PC-9 (cell line): ENCODE measurements around the gene CCDC3. TPM values are rescaled to one million over a fixed set of nuclear protein-coding genes. Genes with fewer than 3 reads are reported as not detected.
A peak's percentile ranks its signal among the peaks of the same experiment; 100 is the strongest.

ENCODE experiments used
- BruUV-seq: library from RNA; stranded (reverse); fragments of 400-500 nt; replicated peaks from 2 replicates; lab custom pipeline; 2021; lab: Mats Ljungman, UMichigan
- CTCF ChIA-PET: fragments of 300-600 bp; sonication (Branson Sonifier 250); formaldehyde crosslinking; loops from one replicate; lab custom pipeline; 2022; ENCODE audit warnings: antibody characterized with exemption; lab: Charles Lee
- POLR2A ChIA-PET: fragments of 300-600 bp; sonication (Branson Sonifier 250); formaldehyde crosslinking; loops from one replicate; lab custom pipeline; 2022; ENCODE audit warnings: antibody characterized with exemption; ENCODE audit not compliant: unreplicated experiment; lab: Charles Lee
- DNase-seq, 2 experiments: peaks; one replicate each; pipeline versions ENCODE4 v3.0.0 to v3.0.0-alpha.2; 2015 to 2022; ENCODE audit warnings: mixed read lengths in 1 of 2
- H2AFZ ChIP-seq: fragments of 200-600 bp; sonication (generic); 2 replicates; pipeline ENCODE4 v1.8.1; 2017; ENCODE audit warnings: antibody characterized with exemption
- H3F3A ChIP-seq: fragments of 200-600 bp; sonication (generic); 2 replicates; pipeline ENCODE4 v1.8.1; 2017; ENCODE audit warnings: antibody characterized with exemption, mild to moderate bottlenecking, low read depth; ENCODE audit not compliant: insufficient read depth
- H3K27ac ChIP-seq: fragments of 200-600 bp; sonication (generic); 2 replicates; pipeline ENCODE4 v1.6.1; 2016; ENCODE audit warnings: mixed run types
- H3K27me3 ChIP-seq: fragments of 200-600 bp; sonication (generic); 2 replicates; pipeline ENCODE4 v1.6.1; 2016; ENCODE audit warnings: low read depth, mixed run types; ENCODE audit not compliant: insufficient read depth
- H3K36me3 ChIP-seq: fragments of 200-600 bp; sonication (generic); 2 replicates; pipeline ENCODE4 v1.6.1; 2016; ENCODE audit warnings: low read depth, mixed run types
- H3K4me1 ChIP-seq: fragments of 200-600 bp; sonication (generic); replicated peaks from 2 replicates; pipeline ENCODE4 v1.6.1; 2016; ENCODE audit warnings: mixed run types; ENCODE audit not compliant: insufficient read depth
- H3K4me2 ChIP-seq: fragments of 200-600 bp; sonication (generic); 2 replicates; pipeline ENCODE4 v1.6.1; 2017; ENCODE audit warnings: mixed run types
- H3K4me3 ChIP-seq: fragments of 200-600 bp; sonication (generic); 2 replicates; pipeline ENCODE4 v1.6.1; 2016; ENCODE audit warnings: mixed run types
- H3K79me2 ChIP-seq: fragments of 200-600 bp; sonication (generic); 2 replicates; pipeline ENCODE4 v1.6.1; 2017; ENCODE audit warnings: low read depth, mixed run types
- H3K9me2 ChIP-seq: fragments of 200-600 bp; sonication (generic); 2 replicates; pipeline ENCODE4 v1.8.1; 2017; ENCODE audit warnings: mild to moderate bottlenecking; ENCODE audit not compliant: insufficient read depth
- H3K9me3 ChIP-seq: fragments of 200-600 bp; sonication (generic); 2 replicates; pipeline ENCODE4 v1.8.1; 2016; ENCODE audit warnings: low read depth; ENCODE audit not compliant: insufficient read depth
- H4K20me1 ChIP-seq: fragments of 200-600 bp; sonication (generic); 2 replicates; pipeline ENCODE4 v1.8.1; 2017; ENCODE audit not compliant: insufficient read depth
- EZH2 ChIP-seq: fragments of 200-600 bp; sonication (generic); IDR thresholded peaks from 2 replicates; pipeline ENCODE4 v1.8.0; 2017; ENCODE audit warnings: antibody characterized with exemption, low read depth
- intact Hi-C: fragments of 100-400 bp; cut with micrococcal nuclease; formaldehyde crosslinking; loops from one replicate; pipeline ENCODE4 v1.10.0; 2022; ENCODE audit not compliant: unreplicated experiment
- total RNA-seq: library from RNA; stranded (reverse); gene quantifications from 2 replicates; pipeline ENCODE4 v1.2.3, GENCODE V29; 2021
- TF ChIP-seq, protein P1 (sequence below): fragments of 200-600 bp; sonication (generic); conservative IDR thresholded peaks from 2 replicates; pipeline ENCODE4 v1.6.1; 2017; ENCODE audit warnings: mixed run types, antibody characterized with exemption, mild to moderate bottlenecking, moderate library complexity

CCDC3 gene
- total RNA-seq, 1 experiment from 2014 or later = not detected

DNA sequence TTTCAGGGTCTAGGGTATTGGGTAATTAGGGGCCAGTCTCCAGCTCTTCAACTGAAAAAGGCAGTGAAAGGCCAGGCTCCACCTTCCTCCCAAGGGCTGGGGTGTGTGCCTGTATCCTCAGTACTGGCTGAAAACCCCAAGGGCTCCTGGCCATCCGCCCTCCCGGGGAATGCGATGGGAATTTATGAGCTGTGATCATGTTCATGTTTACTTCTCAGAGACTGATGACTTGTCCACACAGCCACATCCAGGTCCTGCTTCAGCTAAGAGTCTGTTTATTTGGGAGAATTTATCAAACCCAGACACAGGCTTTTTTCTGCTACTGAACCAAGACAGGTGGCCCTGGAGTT lies 91.7 kb downstream of the CCDC3 start:
- Histone ChIP-seq H3K36me3 (no peaks in the 10 kb centered on the region), H3K9me2 (no peaks in the 10 kb centered on the region), H3F3A (no peaks in the 10 kb centered on the region), H3K79me2 (no peaks in the 10 kb centered on the region), H3K9me3 (no peaks in the 10 kb centered on the region), H3K27ac (no peak overlapping the region), H3K4me1 (no peaks in the 10 kb centered on the region), H4K20me1 (no peaks in the 10 kb centered on the region), H3K27me3 (peaks cover 63% of the 10 kb centered on the region), H3K4me2 (no peak overlapping the region), H3K4me3 (no peak overlapping the region), H2AFZ (no peak overlapping the region)
- TF ChIP-seq, protein P1, sequence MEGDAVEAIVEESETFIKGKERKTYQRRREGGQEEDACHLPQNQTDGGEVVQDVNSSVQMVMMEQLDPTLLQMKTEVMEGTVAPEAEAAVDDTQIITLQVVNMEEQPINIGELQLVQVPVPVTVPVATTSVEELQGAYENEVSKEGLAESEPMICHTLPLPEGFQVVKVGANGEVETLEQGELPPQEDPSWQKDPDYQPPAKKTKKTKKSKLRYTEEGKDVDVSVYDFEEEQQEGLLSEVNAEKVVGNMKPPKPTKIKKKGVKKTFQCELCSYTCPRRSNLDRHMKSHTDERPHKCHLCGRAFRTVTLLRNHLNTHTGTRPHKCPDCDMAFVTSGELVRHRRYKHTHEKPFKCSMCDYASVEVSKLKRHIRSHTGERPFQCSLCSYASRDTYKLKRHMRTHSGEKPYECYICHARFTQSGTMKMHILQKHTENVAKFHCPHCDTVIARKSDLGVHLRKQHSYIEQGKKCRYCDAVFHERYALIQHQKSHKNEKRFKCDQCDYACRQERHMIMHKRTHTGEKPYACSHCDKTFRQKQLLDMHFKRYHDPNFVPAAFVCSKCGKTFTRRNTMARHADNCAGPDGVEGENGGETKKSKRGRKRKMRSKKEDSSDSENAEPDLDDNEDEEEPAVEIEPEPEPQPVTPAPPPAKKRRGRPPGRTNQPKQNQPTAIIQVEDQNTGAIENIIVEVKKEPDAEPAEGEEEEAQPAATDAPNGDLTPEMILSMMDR = no peak
- TF ChIP-seq EZH2 = no peak
- POLR2A ChIA-PET = no interaction called here
- intact Hi-C loops = no loop called here
- DNase-seq = peak in 1 of 2 experiments; percentile 35
- BruUV-seq = no TSS peak
- CTCF ChIA-PET = interaction anchor here (0.6 kb wide), 1 partner anchor 309 kb away, joined by 5 read pairs; no protein-coding TSS in a partner anchor

DNA sequence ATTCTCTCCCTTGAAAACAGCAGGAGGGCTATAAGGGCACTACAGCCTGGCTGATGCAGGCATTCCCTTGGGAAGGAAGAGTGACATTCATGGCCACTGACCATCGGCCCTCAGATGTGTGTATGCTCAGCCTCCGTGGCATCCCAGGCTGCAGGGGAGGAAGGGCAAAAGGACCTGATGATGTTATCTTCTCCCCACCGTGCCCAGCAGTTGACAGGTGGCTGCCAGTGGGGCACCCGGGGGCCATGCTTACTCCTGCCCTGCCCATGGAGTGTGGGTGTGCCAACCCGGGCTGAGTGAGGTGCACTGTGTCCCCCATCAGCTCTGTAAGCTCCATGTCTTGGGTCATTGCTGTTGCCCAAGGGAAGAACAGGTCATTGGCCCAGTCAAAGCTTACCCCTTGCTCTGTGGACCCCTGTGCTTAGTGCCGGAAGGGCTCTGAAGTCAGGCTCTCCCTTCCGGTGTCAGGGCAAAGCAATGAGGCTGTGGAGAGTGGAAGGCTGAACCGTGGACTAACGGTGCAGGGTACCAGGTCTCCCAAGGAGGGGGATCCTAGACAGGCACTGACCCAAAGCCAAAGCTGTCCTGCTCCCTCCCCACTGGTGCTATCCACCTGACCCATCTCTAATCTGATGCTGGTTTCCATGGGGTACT lies 92.2 kb downstream of the CCDC3 start:
- no peak for DNase-seq
- H3K9me3 ChIP-seq = no peaks in the 10 kb centered on the region
- H4K20me1 ChIP-seq = no peaks in the 10 kb centered on the region
- no TSS peak for BruUV-seq
- no peaks in the 10 kb centered on the region for H3K9me2 ChIP-seq
- TF ChIP-seq EZH2 = no peak
- TF ChIP-seq, protein P1 = no peak
- ChIA-PET POLR2A (no interaction called here), CTCF (interaction anchor here (0.6 kb wide), 1 partner anchor 309 kb away, joined by 5 read pairs; no protein-coding TSS in a partner anchor)
- intact Hi-C loops = no loop called here
- H2AFZ ChIP-seq = no peak overlapping the region
- no peaks in the 10 kb centered on the region for H3K4me1 ChIP-seq
- H3K4me2 ChIP-seq = no peak overlapping the region
- H3K27me3 ChIP-seq = peaks cover 63% of the 10 kb centered on the region
- no peaks in the 10 kb centered on the region for H3K79me2 ChIP-seq
- no peaks in the 10 kb centered on the region for H3K36me3 ChIP-seq
- no peaks in the 10 kb centered on the region for H3F3A ChIP-seq
- H3K4me3 ChIP-seq = no peak overlapping the region
- no peak overlapping the region for H3K27ac ChIP-seq

DNA sequence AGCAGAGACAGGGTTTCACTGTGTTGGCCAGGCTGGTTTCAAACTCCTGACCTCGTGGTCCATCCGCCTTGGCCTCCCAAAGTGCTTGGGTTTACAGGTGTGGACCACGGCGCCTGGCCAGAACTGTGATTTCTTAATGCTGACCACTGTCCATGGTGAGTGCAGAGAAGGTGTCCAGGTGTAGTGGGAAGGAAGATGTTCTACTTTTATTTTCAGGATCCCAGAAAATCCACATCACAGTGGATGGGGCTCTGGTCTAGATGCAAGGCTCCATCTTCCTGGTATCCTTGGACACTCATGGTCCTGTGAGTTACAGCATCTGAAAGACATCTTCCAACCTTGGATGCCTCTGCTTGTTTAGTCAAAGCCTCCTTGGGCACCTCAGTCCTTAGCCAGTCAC lies 92.7 kb downstream of the CCDC3 start:
- no peaks in the 10 kb centered on the region for H3K4me1 ChIP-seq
- CTCF ChIA-PET = no interaction called here
- H3K79me2 ChIP-seq = no peaks in the 10 kb centered on the region
- H4K20me1 ChIP-seq = no peaks in the 10 kb centered on the region
- TF ChIP-seq EZH2 = no peak
- TF ChIP-seq, protein P1 = no peak
- no peak overlapping the region for H3K4me3 ChIP-seq
- no peaks in the 10 kb centered on the region for H3F3A ChIP-seq
- no peak overlapping the region for H2AFZ ChIP-seq
- BruUV-seq = no TSS peak
- peaks cover 63% of the 10 kb centered on the region for H3K27me3 ChIP-seq
- POLR2A ChIA-PET = no interaction called here
- H3K4me2 ChIP-seq = no peak overlapping the region
- DNase-seq = no peak
- intact Hi-C loops = no loop called here
- H3K36me3 ChIP-seq = no peaks in the 10 kb centered on the region
- no peaks in the 10 kb centered on the region for H3K9me2 ChIP-seq
- H3K9me3 ChIP-seq = no peaks in the 10 kb centered on the region
- H3K27ac ChIP-seq = no peak overlapping the region
